K562 (cell line): Measurements from ENCODE around the gene RREB1. TPM values are rescaled to one million over a fixed set of nuclear protein-coding genes. Genes with fewer than 3 reads are reported as not detected.

Source experiments
- CXXC5 ChIP-seq: fragments of 250-450 bp; sonication (Bioruptor Pico); IDR thresholded peaks from 2 replicates; pipeline ENCODE4 v1.8.0; 2022; ENCODE audit warnings: inconsistent platforms, mild to moderate bottlenecking, moderate library complexity
- ESRRB ChIP-seq: fragments of 250-450 bp; sonication (Bioruptor Pico); IDR thresholded peaks from 2 replicates; pipeline ENCODE4 v1.5.0; 2020; ENCODE audit warnings: mild to moderate bottlenecking, moderate library complexity, borderline replicate concordance
- JUN ChIP-seq, 2 experiments: sonication (generic) in 1 of 2; formaldehyde crosslinking in 1 of 2; IDR thresholded peaks; 2 replicates each; pipeline versions ENCODE4 v1.6.1 to v1.8.0; 2012 to 2022; ENCODE audit warnings: borderline replicate concordance in 2 of 2, mild to moderate bottlenecking in 2 of 2, improper control_type of control experiment in 1 of 2, low read depth in 1 of 2, low read length in 1 of 2, missing genetic modification reagents in 1 of 2
- POLR2B ChIP-seq: fragments of 450-650 bp; IDR thresholded peaks from 2 replicates; pipeline ENCODE4 v1.6.1; 2018; ENCODE audit warnings: low read depth; ENCODE audit not compliant: partially characterized antibody
- RCOR1 ChIP-seq, 2 experiments: IDR thresholded peaks; 2 replicates each; pipeline ENCODE4 v1.6.1; 2012; ENCODE audit warnings: low read depth in 2 of 2, low read length in 2 of 2, borderline replicate concordance in 1 of 2, improper control_type of control experiment in 1 of 2
- ZNF175 ChIP-seq: fragments of 200-800 bp; sonication (Bioruptor generic); IDR thresholded peaks from 2 replicates; pipeline ENCODE4 v1.6.1; 2016; ENCODE audit warnings: low read depth, mild to moderate bottlenecking, missing genetic modification characterization, missing compliant biosample characterization
- ZNF324 ChIP-seq: fragments of 250-450 bp; sonication (Bioruptor Pico); IDR thresholded peaks from 2 replicates; pipeline ENCODE4 v1.4.0; 2020; ENCODE audit warnings: mild to moderate bottlenecking
- polyA plus RNA-seq, 8 experiments: library from polyadenylated mRNA; depleted of rRNA in 4 of 8; stranded (reverse) in 5 of 8; unstranded in 3 of 8; fragments of >200 nt; fragmentation: Nextera tagmentation in 2 of 8; fragmentation: Illumina TruSeq in 1 of 8; extraction: Ambion mirVana in 2 of 8; extraction: Trizol in 1 of 8; gene quantifications; 2 replicates each; pipeline versions ENCODE4 v1.2.1 to v1.2.3, GENCODE V29; 2011 to 2014; ENCODE audit warnings: inconsistent platforms in 1 of 8, missing spikeins in 1 of 8
- total RNA-seq, 7 experiments: library from RNA; depleted of rRNA in 6 of 7; stranded (reverse); fragments of >200 nt in 6 of 7; fragmentation: Illumina TruSeq in 2 of 7; extraction: Trizol in 2 of 7; gene quantifications; 2 replicates each; pipeline versions ENCODE4 v1.2.1 to v1.2.3, GENCODE V29; 2011 to 2021; ENCODE audit warnings: low replicate concordance in 1 of 7
- TF ChIP-seq, protein P1 (sequence below), 2 experiments: fragments of 450-650 bp; IDR thresholded peaks; 2 replicates each; pipeline ENCODE4 v1.6.1; 2016; ENCODE audit warnings: mild to moderate bottlenecking in 2 of 2, borderline replicate concordance in 1 of 2, low read depth in 1 of 2, moderate library complexity in 1 of 2
- TF ChIP-seq, protein P2 (sequence below): fragments of 450-650 bp; IDR thresholded peaks from 2 replicates; pipeline ENCODE4 v1.6.1; 2017; ENCODE audit warnings: mild to moderate bottlenecking, moderate library complexity
- TF ChIP-seq, protein P3 (sequence below): conservative IDR thresholded peaks from 2 replicates; pipeline ENCODE4 v1.6.1; 2011; ENCODE audit warnings: low read depth, mild to moderate bottlenecking, low read length; ENCODE audit not compliant: control insufficient read depth
- TF ChIP-seq, protein P4 (sequence below): fragments of 450-650 bp; conservative IDR thresholded peaks from 2 replicates; pipeline ENCODE4 v1.6.1; 2016; ENCODE audit warnings: missing genetic modification characterization, low read depth, mild to moderate bottlenecking, control low read depth, missing compliant biosample characterization

The RREB1 gene
- total and polyA plus RNA-seq, 9 of the 15 experiments (the other 6 are each of a cell fraction or from before 2014, with no cell fraction given), result 3.3 to 64.2 (median 19.3) TPM

DNA sequence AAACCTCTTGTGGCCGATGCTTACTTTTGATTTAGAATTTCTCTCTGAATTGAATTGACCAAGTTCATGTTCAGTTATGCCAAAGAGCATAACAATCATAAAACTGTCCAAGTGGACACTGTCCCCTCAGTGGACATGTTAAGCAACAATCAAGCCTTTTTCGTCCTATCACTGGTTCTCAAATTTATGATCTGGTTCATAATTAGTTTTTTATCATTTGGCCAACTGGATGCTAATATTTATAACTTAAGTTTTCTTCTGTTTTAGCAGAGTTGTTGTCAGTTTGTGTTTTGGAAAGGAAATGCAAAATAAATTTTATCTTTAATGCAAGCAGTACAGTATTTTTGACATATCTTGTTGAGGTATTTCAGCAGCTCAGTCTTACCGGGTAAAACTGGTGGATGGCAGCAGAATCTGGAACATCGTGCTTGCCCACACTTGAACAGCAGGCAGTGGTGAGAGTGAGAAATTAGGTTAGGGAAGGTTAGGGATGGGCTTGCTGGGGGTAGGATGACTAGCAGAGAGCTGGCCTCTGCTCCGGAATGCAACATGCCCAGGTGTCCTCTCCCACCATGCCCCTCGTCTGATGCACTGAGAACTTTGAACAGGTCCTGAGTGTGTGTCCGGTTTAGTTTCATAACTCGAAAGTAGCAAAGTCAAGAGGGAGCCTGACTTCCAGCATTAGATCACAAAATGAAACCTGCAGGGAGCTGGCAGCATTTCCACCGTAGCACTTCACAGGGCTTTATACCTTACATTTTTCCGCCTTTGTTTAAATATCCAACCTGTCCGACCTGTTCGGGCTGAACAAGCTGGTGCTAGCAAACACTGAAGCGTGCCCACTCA is 93.1 kb downstream of the RREB1 start (continued):
- TF ChIP-seq, protein P1, sequence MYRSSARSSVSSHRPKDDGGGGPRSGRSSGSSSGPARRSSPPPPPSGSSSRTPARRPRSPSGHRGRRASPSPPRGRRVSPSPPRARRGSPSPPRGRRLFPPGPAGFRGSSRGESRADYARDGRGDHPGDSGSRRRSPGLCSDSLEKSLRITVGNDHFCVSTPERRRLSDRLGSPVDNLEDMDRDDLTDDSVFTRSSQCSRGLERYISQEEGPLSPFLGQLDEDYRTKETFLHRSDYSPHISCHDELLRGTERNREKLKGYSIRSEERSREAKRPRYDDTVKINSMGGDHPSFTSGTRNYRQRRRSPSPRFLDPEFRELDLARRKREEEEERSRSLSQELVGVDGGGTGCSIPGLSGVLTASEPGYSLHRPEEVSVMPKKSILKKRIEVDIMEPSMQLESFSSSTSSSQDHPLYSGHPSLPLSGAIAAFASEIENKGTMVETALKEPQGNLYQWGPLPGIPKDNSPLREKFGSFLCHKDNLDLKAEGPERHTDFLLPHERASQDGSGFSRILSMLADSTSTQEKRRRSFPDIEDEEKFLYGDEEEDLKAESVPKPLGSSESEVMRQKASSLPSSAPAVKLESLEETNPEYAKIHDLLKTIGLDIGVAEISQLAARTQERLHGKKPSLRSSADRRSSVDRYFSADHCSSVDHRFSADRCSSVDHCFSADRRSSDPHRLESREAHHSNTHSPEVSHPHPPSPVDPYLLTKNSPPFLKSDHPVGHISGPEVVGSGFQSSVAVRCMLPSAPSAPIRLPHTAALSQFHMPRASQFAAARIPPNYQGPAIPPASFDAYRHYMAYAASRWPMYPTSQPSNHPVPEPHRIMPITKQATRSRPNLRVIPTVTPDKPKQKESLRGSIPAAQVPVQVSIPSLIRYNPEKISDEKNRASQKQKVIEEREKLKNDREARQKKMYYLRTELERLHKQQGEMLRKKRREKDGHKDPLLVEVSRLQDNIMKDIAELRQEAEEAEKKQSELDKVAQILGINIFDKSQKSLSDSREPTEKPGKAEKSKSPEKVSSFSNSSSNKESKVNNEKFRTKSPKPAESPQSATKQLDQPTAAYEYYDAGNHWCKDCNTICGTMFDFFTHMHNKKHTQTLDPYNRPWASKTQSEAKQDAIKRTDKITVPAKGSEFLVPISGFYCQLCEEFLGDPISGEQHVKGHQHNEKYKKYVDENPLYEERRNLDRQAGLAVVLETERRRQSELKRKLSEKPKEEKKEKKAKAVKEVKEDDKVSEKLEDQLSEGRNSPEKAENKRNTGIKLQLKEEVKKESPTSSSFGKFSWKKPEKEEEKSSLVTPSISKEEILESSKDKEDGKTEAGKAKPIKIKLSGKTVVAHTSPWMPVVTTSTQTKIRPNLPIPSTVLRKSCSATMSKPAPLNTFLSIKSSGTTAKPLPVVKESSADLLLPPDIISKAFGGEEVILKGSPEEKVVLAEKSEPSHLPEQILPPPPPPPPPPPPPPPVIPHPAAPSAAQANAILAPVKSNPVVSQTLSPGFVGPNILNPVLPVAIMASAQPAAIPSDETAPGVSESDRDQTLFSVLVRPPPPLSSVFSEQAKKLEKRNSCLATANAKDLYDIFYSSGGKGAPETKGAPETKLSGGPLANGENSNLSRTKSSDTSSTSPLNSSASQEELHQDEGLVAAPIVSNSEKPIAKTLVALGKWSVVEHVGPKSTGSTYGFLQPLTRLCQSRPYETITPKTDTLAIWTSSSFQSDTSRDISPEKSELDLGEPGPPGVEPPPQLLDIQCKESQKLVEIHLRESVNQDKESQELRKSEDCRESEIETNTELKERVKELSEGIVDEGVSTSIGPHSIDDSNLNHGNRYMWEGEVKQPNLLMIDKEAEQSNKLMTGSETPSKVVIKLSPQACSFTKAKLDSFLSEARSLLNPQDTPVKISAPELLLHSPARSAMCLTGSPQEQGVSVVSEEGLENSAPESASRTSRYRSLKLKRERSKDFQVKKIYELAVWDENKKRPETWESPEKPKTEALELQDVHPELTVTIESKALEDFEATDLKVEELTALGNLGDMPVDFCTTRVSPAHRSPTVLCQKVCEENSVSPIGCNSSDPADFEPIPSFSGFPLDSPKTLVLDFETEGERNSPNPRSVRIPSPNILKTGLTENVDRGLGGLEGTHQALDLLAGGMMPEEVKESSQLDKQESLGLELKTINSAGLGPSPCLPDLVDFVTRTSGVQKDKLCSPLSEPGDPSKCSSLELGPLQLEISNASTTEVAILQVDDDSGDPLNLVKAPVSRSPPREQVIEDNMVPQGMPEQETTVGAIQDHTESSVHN (IDR thresholded peaks at IDR 0.05; ENCODE audit: borderline replicate concordance in 1 of 2, low read depth in 1 of 2), result no peak
- TF ChIP-seq, protein P2, sequence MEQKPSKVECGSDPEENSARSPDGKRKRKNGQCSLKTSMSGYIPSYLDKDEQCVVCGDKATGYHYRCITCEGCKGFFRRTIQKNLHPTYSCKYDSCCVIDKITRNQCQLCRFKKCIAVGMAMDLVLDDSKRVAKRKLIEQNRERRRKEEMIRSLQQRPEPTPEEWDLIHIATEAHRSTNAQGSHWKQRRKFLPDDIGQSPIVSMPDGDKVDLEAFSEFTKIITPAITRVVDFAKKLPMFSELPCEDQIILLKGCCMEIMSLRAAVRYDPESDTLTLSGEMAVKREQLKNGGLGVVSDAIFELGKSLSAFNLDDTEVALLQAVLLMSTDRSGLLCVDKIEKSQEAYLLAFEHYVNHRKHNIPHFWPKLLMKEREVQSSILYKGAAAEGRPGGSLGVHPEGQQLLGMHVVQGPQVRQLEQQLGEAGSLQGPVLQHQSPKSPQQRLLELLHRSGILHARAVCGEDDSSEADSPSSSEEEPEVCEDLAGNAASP, result no peak
- TF ChIP-seq, protein P3, sequence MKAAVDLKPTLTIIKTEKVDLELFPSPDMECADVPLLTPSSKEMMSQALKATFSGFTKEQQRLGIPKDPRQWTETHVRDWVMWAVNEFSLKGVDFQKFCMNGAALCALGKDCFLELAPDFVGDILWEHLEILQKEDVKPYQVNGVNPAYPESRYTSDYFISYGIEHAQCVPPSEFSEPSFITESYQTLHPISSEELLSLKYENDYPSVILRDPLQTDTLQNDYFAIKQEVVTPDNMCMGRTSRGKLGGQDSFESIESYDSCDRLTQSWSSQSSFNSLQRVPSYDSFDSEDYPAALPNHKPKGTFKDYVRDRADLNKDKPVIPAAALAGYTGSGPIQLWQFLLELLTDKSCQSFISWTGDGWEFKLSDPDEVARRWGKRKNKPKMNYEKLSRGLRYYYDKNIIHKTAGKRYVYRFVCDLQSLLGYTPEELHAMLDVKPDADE, result no peak
- TF ChIP-seq CXXC5 (no peak), POLR2B (no peak), ZNF324 (CRISPR knock-in tag) (0 out of 2 replicates have a peak, but pooled peaks have one; percentile 31), JUN (IDR thresholded peaks at IDR 0.05; ENCODE audit: borderline replicate concordance, low read depth, low read length) (no peak), JUN (CRISPR knock-in tag; IDR thresholded peaks at IDR 0.05; ENCODE audit: borderline replicate concordance) (no peak), ZNF175 (CRISPR knock-in tag) (no peak), ESRRB (CRISPR knock-in tag) (no peak), RCOR1 (IDR thresholded peaks at IDR 0.05; ENCODE audit: borderline replicate concordance in 1 of 2, low read depth in 2 of 2, low read length in 2 of 2) (no peak)
- TF ChIP-seq, protein P4, sequence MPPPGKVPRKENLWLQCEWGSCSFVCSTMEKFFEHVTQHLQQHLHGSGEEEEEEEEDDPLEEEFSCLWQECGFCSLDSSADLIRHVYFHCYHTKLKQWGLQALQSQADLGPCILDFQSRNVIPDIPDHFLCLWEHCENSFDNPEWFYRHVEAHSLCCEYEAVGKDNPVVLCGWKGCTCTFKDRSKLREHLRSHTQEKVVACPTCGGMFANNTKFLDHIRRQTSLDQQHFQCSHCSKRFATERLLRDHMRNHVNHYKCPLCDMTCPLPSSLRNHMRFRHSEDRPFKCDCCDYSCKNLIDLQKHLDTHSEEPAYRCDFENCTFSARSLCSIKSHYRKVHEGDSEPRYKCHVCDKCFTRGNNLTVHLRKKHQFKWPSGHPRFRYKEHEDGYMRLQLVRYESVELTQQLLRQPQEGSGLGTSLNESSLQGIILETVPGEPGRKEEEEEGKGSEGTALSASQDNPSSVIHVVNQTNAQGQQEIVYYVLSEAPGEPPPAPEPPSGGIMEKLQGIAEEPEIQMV, result no peak
